ENCODE data around the gene ECEL1.

GRCh38 chr2:232506709-232507108, 19.1 kb upstream of the ECEL1 start:
- TF ChIP-seq, protein P1, sequence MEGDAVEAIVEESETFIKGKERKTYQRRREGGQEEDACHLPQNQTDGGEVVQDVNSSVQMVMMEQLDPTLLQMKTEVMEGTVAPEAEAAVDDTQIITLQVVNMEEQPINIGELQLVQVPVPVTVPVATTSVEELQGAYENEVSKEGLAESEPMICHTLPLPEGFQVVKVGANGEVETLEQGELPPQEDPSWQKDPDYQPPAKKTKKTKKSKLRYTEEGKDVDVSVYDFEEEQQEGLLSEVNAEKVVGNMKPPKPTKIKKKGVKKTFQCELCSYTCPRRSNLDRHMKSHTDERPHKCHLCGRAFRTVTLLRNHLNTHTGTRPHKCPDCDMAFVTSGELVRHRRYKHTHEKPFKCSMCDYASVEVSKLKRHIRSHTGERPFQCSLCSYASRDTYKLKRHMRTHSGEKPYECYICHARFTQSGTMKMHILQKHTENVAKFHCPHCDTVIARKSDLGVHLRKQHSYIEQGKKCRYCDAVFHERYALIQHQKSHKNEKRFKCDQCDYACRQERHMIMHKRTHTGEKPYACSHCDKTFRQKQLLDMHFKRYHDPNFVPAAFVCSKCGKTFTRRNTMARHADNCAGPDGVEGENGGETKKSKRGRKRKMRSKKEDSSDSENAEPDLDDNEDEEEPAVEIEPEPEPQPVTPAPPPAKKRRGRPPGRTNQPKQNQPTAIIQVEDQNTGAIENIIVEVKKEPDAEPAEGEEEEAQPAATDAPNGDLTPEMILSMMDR (conservative IDR thresholded peaks at IDR 0.05): no peak
- no peak for TF ChIP-seq EZH2 (IDR thresholded peaks at IDR 0.05; ENCODE audit: low read depth)

Data from PC-9 (cell line).